AG04450 (cell line): ENCODE measurements around the gene TMEM91. TPM values are rescaled to one million over a fixed set of nuclear protein-coding genes. Genes with fewer than 3 reads are reported as not detected.
"Not testable (repeated sequence)": the region's sequence is repeated elsewhere in the genome, so short reads cannot be mapped to it uniquely, and the experiment has no call there.

ENCODE experiments used
- CTCF ChIA-PET: fragments of 300-600, 350-600 bp; formaldehyde crosslinking; extraction: SDS; loops from one replicate; lab custom pipeline; 2022; ENCODE audit warnings: antibody characterized with exemption, inconsistent platforms; lab: Charles Lee
- POLR2A ChIA-PET: fragments of 350-600 bp; formaldehyde crosslinking; extraction: SDS; loops from one replicate; lab custom pipeline; 2021; ENCODE audit warnings: antibody characterized with exemption, inconsistent platforms; lab: Yijun Ruan, JAX
- DNase-seq: peaks from one replicate; pipeline ENCODE4 v3.0.0-alpha.2; 2011; ENCODE audit warnings: low read depth, low spot score
- H3K27ac ChIP-seq: one replicate; pipeline ENCODE4 v1.5.1; 2012; ENCODE audit warnings: low read depth, low read length, control low read depth
- H3K27me3 ChIP-seq: one replicate; pipeline ENCODE4 v1.6.0; 2012; ENCODE audit warnings: low read length; ENCODE audit not compliant: control insufficient read depth, insufficient read depth
- H3K4me3 ChIP-seq: 2 replicates; pipeline ENCODE4 v1.5.1; 2011; ENCODE audit warnings: mild to moderate bottlenecking, low read depth, low read length, control low read depth
- H3K9me3 ChIP-seq: 2 replicates; pipeline ENCODE4 v1.5.1; 2012; ENCODE audit warnings: low read length; ENCODE audit not compliant: control insufficient read depth, insufficient read depth
- CTCF ChIP-seq: IDR thresholded peaks from 2 replicates; pipeline ENCODE4 v1.5.1; 2011; ENCODE audit warnings: low read depth, low read length, control low read depth, inconsistent platforms
- polyA plus RNA-seq: library from polyadenylated mRNA; depleted of rRNA; stranded (reverse); fragments of >200 nt; gene quantifications from 2 replicates; pipeline ENCODE4 v1.2.3, GENCODE V29; 2011

The TMEM91 gene
- polyA plus RNA-seq, 1 experiment: 5.2 TPM

DNA sequence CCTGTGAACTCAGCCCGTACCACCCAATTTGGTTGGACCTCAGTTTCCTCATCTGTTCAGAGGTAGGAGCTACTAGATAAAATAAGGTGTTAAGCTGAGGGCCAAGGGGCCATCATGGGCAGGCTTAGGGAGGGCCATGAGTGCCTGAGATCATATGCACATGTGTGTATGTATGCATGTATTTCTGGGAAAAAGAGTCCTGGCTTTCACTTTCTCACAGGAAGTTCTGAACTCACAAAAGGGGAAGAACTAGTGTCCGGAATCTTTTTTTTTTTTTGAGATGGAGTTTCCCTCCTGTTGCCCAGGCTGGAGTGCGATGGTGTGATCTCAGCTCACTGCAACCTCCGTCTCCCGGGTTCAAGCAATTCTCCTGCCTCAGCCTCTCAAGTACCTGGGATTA lies 41.5 kb upstream of the TMEM91 start:
- Histone ChIP-seq H3K9me3 (no peaks in the 10 kb centered on the region), H3K27me3 (no peaks in the 10 kb centered on the region), H3K27ac (no peak overlapping the region), H3K4me3 (no peak overlapping the region)
- CTCF ChIA-PET: no interaction called here
- POLR2A ChIA-PET: no interaction called here
- DNase-seq: no peak
- no peak for TF ChIP-seq CTCF

- Histone ChIP-seq H3K4me3 (no peak overlapping the region), H3K27me3 (no peaks in the 10 kb centered on the region), H3K9me3 (no peaks in the 10 kb centered on the region), H3K27ac (no peak overlapping the region)
- CTCF ChIA-PET: interaction anchor here (0.8 kb wide), 1 partner anchor 14 kb away, joined by 3 read pairs; no protein-coding TSS in a partner anchor
- DNase-seq: no peak
- POLR2A ChIA-PET: no interaction called here
- no peak for TF ChIP-seq CTCF
Observed at GRCh38 chr19:41335467-41335866, 40.9 kb upstream of the TMEM91 start.

DNA sequence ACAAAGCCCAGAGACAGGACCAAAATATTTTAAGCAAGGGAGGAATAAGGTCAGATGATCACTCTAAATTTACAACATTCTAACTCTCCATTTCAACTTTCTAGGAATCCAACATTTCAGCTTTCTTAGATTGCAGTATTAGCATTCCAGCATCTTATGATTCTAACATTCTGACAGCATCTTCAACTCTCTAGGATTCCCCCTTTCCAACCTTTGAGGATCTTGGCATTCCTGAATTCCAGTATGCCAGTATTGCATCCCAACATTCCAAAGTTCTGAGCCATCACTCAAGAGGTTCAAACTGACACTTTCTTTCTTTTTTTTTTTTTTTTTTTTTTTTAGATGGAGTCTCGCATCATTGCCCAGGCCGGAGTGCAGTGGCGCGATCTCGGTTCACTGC lies 36.4 kb upstream of the TMEM91 start:
- Histone ChIP-seq H3K27me3 (no peaks in the 10 kb centered on the region), H3K9me3 (no peaks in the 10 kb centered on the region; the same call in 1 of the 2 replicates), H3K4me3 (no peak overlapping the region), H3K27ac (no peak overlapping the region)
- TF ChIP-seq CTCF: no peak
- ChIA-PET POLR2A (no interaction called here), CTCF (no interaction called here)
- DNase-seq: no peak

DNA sequence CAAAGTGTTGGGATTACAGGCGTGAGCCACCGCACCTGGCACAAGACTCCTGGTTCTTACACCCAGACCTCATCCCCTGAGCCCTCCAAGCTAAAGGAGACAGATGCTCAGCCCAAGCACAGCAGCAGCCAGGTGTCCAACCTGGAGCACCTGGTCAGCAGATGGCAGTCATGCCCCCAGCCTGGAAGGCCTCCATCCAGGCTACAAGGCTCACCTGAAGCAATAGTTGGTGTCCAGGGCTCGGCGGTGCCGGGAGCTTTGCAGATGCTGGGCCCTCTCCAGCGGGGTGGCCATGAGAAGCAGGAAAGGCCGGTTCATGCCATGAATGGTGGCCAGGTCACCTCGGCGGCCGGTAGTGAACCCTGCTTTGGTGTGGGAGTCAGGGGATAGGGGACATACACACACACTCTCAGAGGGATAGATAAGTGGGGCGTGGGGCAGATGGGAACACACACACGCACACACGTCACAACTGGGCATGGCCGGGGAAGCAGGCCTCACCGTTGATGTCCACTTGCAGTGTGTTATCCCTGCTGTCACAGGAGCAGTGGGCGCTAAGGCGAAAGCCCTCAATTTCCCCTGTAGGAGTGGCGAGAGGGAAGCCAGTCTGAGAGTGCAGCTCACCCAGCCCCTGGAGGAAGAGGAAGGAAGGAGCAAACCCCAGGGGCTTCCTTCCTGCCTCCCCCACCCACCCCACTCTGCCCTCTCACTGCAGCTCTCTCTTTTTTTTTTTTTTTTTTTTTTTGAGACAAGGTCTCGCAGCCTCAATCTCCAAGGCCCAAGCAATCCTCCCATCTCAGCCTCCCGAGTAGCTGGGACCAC lies 34.5 kb upstream of the TMEM91 start:
- CTCF ChIA-PET: interaction anchor here (0.6 to 1.4 kb wide), 3 partner anchors 10 to 20 kb away, joined by 3 to 4 read pairs (median 3); no protein-coding TSS in a partner anchor
- Histone ChIP-seq H3K27me3 (no peaks in the 10 kb centered on the region), H3K9me3 (no peaks in the 10 kb centered on the region; the same call in 1 of the 2 replicates), H3K4me3 (no peak overlapping the region), H3K27ac (no peak overlapping the region)
- DNase-seq: no peak
- no peak for TF ChIP-seq CTCF
- POLR2A ChIA-PET: interaction anchor here (0.8 kb wide), 1 partner anchor 11 kb away, joined by 7 read pairs; no protein-coding TSS in a partner anchor

DNA sequence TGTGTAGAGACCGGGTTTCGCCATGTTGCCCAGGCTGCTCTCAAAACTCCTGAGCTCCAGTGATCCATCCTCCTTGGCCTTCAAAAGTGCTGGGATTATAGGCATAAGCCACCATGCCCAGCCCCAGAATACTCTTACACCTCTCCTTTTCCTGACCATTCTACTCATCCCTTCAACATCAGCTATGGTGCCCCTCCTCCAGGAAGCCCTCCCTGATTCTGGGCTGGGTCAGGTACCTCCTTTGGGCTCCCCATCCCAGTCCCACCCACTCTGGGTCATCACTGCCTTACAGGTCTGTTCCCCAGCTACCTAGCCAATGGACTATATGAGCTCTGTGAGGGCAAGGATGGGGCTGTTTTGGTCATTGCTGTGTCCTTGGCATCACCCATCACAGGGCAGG lies 32.2 kb upstream of the TMEM91 start:
- CTCF ChIA-PET: no interaction called here
- POLR2A ChIA-PET: no interaction called here
- Histone ChIP-seq H3K27me3 (no peaks in the 10 kb centered on the region), H3K27ac (no peak overlapping the region), H3K4me3 (no peak overlapping the region), H3K9me3 (no peaks in the 10 kb centered on the region; the same call in 1 of the 2 replicates)
- DNase-seq: no peak
- TF ChIP-seq CTCF: no peak

DNA sequence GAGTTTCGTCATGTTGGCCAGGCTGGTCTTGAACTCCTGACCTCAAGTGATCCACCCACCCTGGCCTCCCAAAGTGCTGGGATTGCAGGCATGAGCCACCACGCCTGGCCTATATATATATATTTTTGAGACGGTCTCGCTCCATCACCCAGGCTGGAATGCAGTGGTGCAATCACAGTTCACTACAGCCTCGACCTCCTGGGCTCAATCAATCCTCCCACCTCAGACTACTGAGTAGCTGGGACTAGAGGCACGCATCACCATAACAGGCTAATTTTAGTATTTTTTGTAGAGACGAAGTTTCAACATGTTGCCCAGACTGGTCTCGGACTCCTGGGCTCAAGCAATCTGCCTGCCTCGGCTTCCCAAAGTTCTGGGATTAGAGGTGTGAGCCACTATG lies 29.4 kb upstream of the TMEM91 start:
- CTCF ChIA-PET: interaction anchor here (0.6 to 1.0 kb wide), 3 partner anchors 16 to 548 kb away, joined by 3 to 7 read pairs (median 3); no protein-coding TSS in a partner anchor
- H3K27ac ChIP-seq, H3K9me3 ChIP-seq, H3K27me3 ChIP-seq, DNase-seq, POLR2A ChIA-PET, H3K4me3 ChIP-seq: not testable (repeated sequence)
